Right kidney (tissue), 1 donor: ENCODE results near the gene ZRANB1.
"Not testable (repeated sequence)": the region's sequence is repeated elsewhere in the genome, so short reads cannot be mapped to it uniquely, and the experiment has no call there.

ENCODE experiments used
- DNase-seq: peaks from one replicate; pipeline ENCODE4 v3.0.0-alpha.2; 2016

Gene ZRANB1

GRCh38 chr10:124962421-124962820 lies 20.5 kb downstream of the ZRANB1 start:
- DNase-seq: no peak

- no peak for DNase-seq
These were observed 22.2 kb downstream of the ZRANB1 start for GRCh38 chr10:124963866-124964720.

- no peak for DNase-seq
These were observed 24.1 kb downstream of the ZRANB1 start for GRCh38 chr10:124966008-124966407.

- DNase-seq: no peak
These were observed 25.3 kb downstream of the ZRANB1 start for GRCh38 chr10:124967255-124967654.

GRCh38 chr10:124971276-124971675 lies 29.4 kb downstream of the ZRANB1 start:
- DNase-seq: no peak

GRCh38 chr10:124972637-124973036 lies 30.7 kb downstream of the ZRANB1 start:
- no peak for DNase-seq

GRCh38 chr10:124974131-124974530 lies 32.2 kb downstream of the ZRANB1 start:
- no peak for DNase-seq

- no peak for DNase-seq
These were observed 34.1 kb downstream of the ZRANB1 start for GRCh38 chr10:124975977-124976514.

GRCh38 chr10:124977161-124977560 lies 35.2 kb downstream of the ZRANB1 start:
- no peak for DNase-seq

GRCh38 chr10:124977648-124978375 lies 35.9 kb downstream of the ZRANB1 start:
- DNase-seq: no peak

- DNase-seq: no peak
These were observed 36.4 kb downstream of the ZRANB1 start for GRCh38 chr10:124978376-124978725.

- no peak for DNase-seq
These were observed 41.4 kb downstream of the ZRANB1 start for GRCh38 chr10:124983321-124983720.

- no peak for DNase-seq
These were observed 42.5 kb downstream of the ZRANB1 start for GRCh38 chr10:124984376-124984775.

GRCh38 chr10:124985162-124985561 lies 43.2 kb downstream of the ZRANB1 start:
- DNase-seq: no peak

GRCh38 chr10:124987788-124988187 lies 45.9 kb downstream of the ZRANB1 start:
- DNase-seq: no peak

GRCh38 chr10:124988753-124989152 lies 46.8 kb downstream of the ZRANB1 start:
- DNase-seq: not testable (repeated sequence)

- DNase-seq: no peak
These were observed 47.6 kb downstream of the ZRANB1 start for GRCh38 chr10:124989526-124989925.

- DNase-seq: no peak
These were observed 49.0 kb downstream of the ZRANB1 start for GRCh38 chr10:124990671-124991625.

GRCh38 chr10:124991835-124992234 lies 49.9 kb downstream of the ZRANB1 start:
- no peak for DNase-seq

GRCh38 chr10:124992462-124993344 lies 50.8 kb downstream of the ZRANB1 start:
- no peak for DNase-seq

GRCh38 chr10:124993345-124993708 lies 51.4 kb downstream of the ZRANB1 start:
- DNase-seq: no peak
